MM.1S (cell line): ENCODE results near the gene UBE2D4.

Experiments
- CTCF ChIP-seq: fragments of 300-600 bp; sonication (generic); IDR thresholded peaks from 2 replicates; pipeline ENCODE4 v1.5.1; 2016; ENCODE audit warnings: antibody characterized with exemption, low read length, mixed read lengths
- EZH2 ChIP-seq: fragments of 300-600 bp; sonication (generic); optimal IDR thresholded peaks from 2 replicates; pipeline ENCODE3; 2017; ENCODE audit warnings: low read depth, mild to moderate bottlenecking, antibody characterized with exemption, low read length, mixed read lengths
- EZH2phosphoT487 ChIP-seq: fragments of 300-600 bp; sonication (generic); IDR thresholded peaks from 2 replicates; pipeline ENCODE4 v1.6.1; 2018; ENCODE audit warnings: antibody characterized with exemption, low read length

GRCh38 chr7:43942997-43943396 lies 16.8 kb downstream of the UBE2D4 start:
- TF ChIP-seq EZH2phosphoT487 (no peak), CTCF (no peak), EZH2 (no peak)
